ENCODE data around the gene OR51B2. TPM values are rescaled to one million over a fixed set of nuclear protein-coding genes. Genes with fewer than 3 reads are reported as not detected.

Gene OR51B2
- total and polyA plus RNA-seq, 2 donors (not counting 1 experiment from before 2014, with no cell fraction given): not detected

GRCh38 chr11:5293028-5293427 lies 31.1 kb downstream of the OR51B2 start:
- H3K4me2 ChIP-seq (ENCODE audit: extremely low read depth, insufficient read depth, low read length): no peak overlapping the region
- H2AFZ ChIP-seq (ENCODE audit: low read length): no peak overlapping the region
- peaks cover 4% of the 10 kb centered on the region for H3K4me1 ChIP-seq (ENCODE audit: control insufficient read depth, extremely low read depth, insufficient read depth, low read length)
- no peaks in the 10 kb centered on the region for H3K36me3 ChIP-seq (ENCODE audit: control insufficient read depth, insufficient read depth, low read length)
- no peaks in the 10 kb centered on the region for H3K79me2 ChIP-seq (ENCODE audit: control insufficient read depth, insufficient read depth, low read length)
- H4K20me1 ChIP-seq (ENCODE audit: control insufficient read depth, extremely low read depth, insufficient read depth, low read length): no peaks in the 10 kb centered on the region
- peak in 1 of 2 donors; percentile 9 for DNase-seq (ENCODE audit: low read depth in 2 of 2)
- H3K27ac ChIP-seq (ENCODE audit: insufficient read depth, low read length): no peak overlapping the region
- no peak for TF ChIP-seq EZH2 (IDR thresholded peaks at IDR 0.05; ENCODE audit: low read length, missing control alignments)
- TF ChIP-seq, protein P1, sequence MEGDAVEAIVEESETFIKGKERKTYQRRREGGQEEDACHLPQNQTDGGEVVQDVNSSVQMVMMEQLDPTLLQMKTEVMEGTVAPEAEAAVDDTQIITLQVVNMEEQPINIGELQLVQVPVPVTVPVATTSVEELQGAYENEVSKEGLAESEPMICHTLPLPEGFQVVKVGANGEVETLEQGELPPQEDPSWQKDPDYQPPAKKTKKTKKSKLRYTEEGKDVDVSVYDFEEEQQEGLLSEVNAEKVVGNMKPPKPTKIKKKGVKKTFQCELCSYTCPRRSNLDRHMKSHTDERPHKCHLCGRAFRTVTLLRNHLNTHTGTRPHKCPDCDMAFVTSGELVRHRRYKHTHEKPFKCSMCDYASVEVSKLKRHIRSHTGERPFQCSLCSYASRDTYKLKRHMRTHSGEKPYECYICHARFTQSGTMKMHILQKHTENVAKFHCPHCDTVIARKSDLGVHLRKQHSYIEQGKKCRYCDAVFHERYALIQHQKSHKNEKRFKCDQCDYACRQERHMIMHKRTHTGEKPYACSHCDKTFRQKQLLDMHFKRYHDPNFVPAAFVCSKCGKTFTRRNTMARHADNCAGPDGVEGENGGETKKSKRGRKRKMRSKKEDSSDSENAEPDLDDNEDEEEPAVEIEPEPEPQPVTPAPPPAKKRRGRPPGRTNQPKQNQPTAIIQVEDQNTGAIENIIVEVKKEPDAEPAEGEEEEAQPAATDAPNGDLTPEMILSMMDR (conservative IDR thresholded peaks at IDR 0.05 in 1 of 2, IDR thresholded peaks at IDR 0.05 in 1 of 2; ENCODE audit: low read depth in 1 of 2, low read length in 2 of 2): no peak
- H3K27me3 ChIP-seq (ENCODE audit: control insufficient read depth, insufficient read depth, low read length): no peaks in the 10 kb centered on the region
- no peak overlapping the region for H3K9ac ChIP-seq (ENCODE audit: insufficient read depth, low read length)
- no peak overlapping the region for H3K4me3 ChIP-seq (replicated peaks in 1 of 4; ENCODE audit: control extremely low read depth in 1 of 4, insufficient read depth in 1 of 4, low read depth in 3 of 4, low read length in 4 of 4)
- H3K9me3 ChIP-seq (ENCODE audit: control insufficient read depth, insufficient read depth, low read depth, low read length): no peaks in the 10 kb centered on the region

DNA sequence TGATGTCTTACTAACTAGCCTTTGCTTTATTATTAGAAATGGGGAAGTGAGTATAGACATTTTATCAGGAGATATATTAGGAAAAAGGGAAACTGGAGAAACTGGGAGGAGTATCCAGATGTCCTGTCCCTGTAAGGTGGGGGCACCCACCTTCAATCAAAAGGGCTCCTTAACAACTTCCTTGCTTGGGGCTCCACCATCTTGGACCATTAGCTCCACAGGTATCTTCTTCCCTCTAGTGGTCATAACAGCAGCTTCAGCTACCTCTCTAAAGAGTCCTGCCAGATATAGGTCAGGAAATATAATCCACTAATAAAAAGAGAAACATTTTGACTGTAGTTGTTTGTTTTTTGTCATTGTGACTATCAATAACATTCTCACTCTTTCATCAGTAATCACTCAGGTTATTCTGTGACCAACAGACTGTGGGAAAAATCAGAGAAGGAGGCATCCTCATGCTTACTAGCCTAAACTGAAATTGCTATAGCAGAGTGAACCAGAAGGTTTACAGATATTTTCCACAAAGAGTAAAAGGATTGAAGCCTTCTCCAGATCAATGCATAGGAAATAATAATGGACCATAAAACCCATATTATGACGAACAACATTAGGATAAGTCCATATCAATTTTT lies 32.8 kb downstream of the OR51B2 start:
- H3K9ac ChIP-seq (ENCODE audit: insufficient read depth, low read length): no peak overlapping the region
- H3K36me3 ChIP-seq (ENCODE audit: control insufficient read depth, insufficient read depth, low read length): no peaks in the 10 kb centered on the region
- no peak overlapping the region for H3K4me3 ChIP-seq (replicated peaks in 1 of 4; ENCODE audit: control extremely low read depth in 1 of 4, insufficient read depth in 1 of 4, low read depth in 3 of 4, low read length in 4 of 4)
- H3K4me1 ChIP-seq (ENCODE audit: control insufficient read depth, extremely low read depth, insufficient read depth, low read length): peaks cover 2% of the 10 kb centered on the region
- H3K79me2 ChIP-seq (ENCODE audit: control insufficient read depth, insufficient read depth, low read length): no peaks in the 10 kb centered on the region
- no peak overlapping the region for H3K4me2 ChIP-seq (ENCODE audit: extremely low read depth, insufficient read depth, low read length)
- no peak overlapping the region for H2AFZ ChIP-seq (ENCODE audit: low read length)
- no peaks in the 10 kb centered on the region for H3K27me3 ChIP-seq (ENCODE audit: control insufficient read depth, insufficient read depth, low read length)
- TF ChIP-seq, protein P1 (conservative IDR thresholded peaks at IDR 0.05 in 1 of 2, IDR thresholded peaks at IDR 0.05 in 1 of 2; ENCODE audit: low read depth in 1 of 2, low read length in 2 of 2): peak; percentile 69 to 79
- no peak for TF ChIP-seq EZH2 (IDR thresholded peaks at IDR 0.05; ENCODE audit: low read length, missing control alignments)
- peak; percentile 32 to 70 for DNase-seq (ENCODE audit: low read depth in 2 of 2)
- no peaks in the 10 kb centered on the region for H4K20me1 ChIP-seq (ENCODE audit: control insufficient read depth, extremely low read depth, insufficient read depth, low read length)
- H3K27ac ChIP-seq (ENCODE audit: insufficient read depth, low read length): no peak overlapping the region
- no peaks in the 10 kb centered on the region for H3K9me3 ChIP-seq (ENCODE audit: control insufficient read depth, insufficient read depth, low read depth, low read length)

DNA sequence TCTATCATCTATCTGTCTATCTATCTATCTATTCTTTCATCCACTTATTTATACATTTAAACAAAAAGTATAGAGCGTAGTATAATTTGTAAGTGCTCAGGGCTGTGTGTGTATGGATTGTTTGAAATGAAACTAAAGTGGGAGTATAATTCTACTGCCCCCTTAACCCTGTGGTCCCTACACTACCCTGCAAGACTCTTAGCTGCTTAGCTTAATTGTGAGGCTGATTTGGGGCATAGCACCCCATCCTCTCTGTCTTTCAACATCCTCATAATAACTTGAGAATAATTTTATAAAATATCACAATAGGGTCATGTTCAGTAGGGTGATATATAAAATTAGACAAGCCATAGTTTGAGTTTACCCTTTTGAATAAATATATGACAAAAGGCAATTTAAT lies 34.0 kb downstream of the OR51B2 start:
- no peak overlapping the region for H3K27ac ChIP-seq (ENCODE audit: insufficient read depth, low read length)
- H2AFZ ChIP-seq (ENCODE audit: low read length): no peak overlapping the region
- H3K9me3 ChIP-seq (ENCODE audit: control insufficient read depth, insufficient read depth, low read depth, low read length): no peaks in the 10 kb centered on the region
- H3K4me3 ChIP-seq (replicated peaks in 1 of 4; ENCODE audit: control extremely low read depth in 1 of 4, insufficient read depth in 1 of 4, low read depth in 3 of 4, low read length in 4 of 4): no peak overlapping the region
- no peaks in the 10 kb centered on the region for H3K79me2 ChIP-seq (ENCODE audit: control insufficient read depth, insufficient read depth, low read length)
- H3K9ac ChIP-seq (ENCODE audit: insufficient read depth, low read length): no peak overlapping the region
- H3K4me2 ChIP-seq (ENCODE audit: extremely low read depth, insufficient read depth, low read length): no peak overlapping the region
- H4K20me1 ChIP-seq (ENCODE audit: control insufficient read depth, extremely low read depth, insufficient read depth, low read length): no peaks in the 10 kb centered on the region
- H3K4me1 ChIP-seq (ENCODE audit: control insufficient read depth, extremely low read depth, insufficient read depth, low read length): peaks cover 2% of the 10 kb centered on the region
- H3K36me3 ChIP-seq (ENCODE audit: control insufficient read depth, insufficient read depth, low read length): no peaks in the 10 kb centered on the region
- no peaks in the 10 kb centered on the region for H3K27me3 ChIP-seq (ENCODE audit: control insufficient read depth, insufficient read depth, low read length)
- TF ChIP-seq, protein P1 (conservative IDR thresholded peaks at IDR 0.05 in 1 of 2, IDR thresholded peaks at IDR 0.05 in 1 of 2; ENCODE audit: low read depth in 1 of 2, low read length in 2 of 2): no peak
- no peak for TF ChIP-seq EZH2 (IDR thresholded peaks at IDR 0.05; ENCODE audit: low read length, missing control alignments)
- no peak for DNase-seq (ENCODE audit: low read depth in 2 of 2)

Data from fibroblast of lung (primary cell).